Fibroblast of the aortic adventitia (primary cell): ENCODE data around the gene TIAM1. TPM values are rescaled to one million over a fixed set of nuclear protein-coding genes. Genes with fewer than 3 reads are reported as not detected.

Experiments
- DNase-seq: peaks from one replicate; pipeline ENCODE4 v3.0.0-alpha.2; 2010; ENCODE audit warnings: low read depth
- H3K4me3 ChIP-seq: 2 replicates; pipeline ENCODE4 v1.5.1; 2011; ENCODE audit warnings: low read depth, mild to moderate bottlenecking, control low read depth, low read length, moderate library complexity
- total RNA-seq: library from RNA; depleted of rRNA; stranded (reverse); fragments of >200 nt; gene quantifications from 2 replicates; pipeline ENCODE4 v1.2.3, GENCODE V29; 2012; ENCODE audit warnings: low replicate concordance
- TF ChIP-seq, protein P1 (sequence below): IDR thresholded peaks from 2 replicates; pipeline ENCODE4 v1.5.1; 2011; ENCODE audit warnings: mild to moderate bottlenecking, low read length, control low read depth, inconsistent platforms; ENCODE audit not compliant: insufficient read depth

The TIAM1 gene
- total RNA-seq, 1 donor = 15.1 TPM

DNA sequence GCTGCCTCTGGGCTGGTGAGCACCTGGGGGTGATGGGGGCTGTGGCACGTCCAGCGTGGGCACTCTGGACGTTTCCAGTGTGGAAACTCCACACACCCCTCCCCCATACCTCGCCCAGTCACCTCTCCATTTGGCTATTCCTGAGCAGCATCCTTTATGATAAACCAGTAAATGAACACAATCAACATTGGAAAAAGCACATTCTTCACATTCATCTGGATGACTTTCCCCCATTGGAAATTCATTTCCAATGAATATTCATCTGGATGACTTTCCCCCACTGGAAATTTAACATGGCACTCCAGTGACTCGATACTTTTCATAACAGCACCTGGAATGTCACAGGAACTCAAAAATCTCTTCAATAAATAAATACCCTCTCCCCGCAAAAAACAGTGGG, 201.0 kb downstream of the TIAM1 start:
- no peak for DNase-seq
- TF ChIP-seq, protein P1, sequence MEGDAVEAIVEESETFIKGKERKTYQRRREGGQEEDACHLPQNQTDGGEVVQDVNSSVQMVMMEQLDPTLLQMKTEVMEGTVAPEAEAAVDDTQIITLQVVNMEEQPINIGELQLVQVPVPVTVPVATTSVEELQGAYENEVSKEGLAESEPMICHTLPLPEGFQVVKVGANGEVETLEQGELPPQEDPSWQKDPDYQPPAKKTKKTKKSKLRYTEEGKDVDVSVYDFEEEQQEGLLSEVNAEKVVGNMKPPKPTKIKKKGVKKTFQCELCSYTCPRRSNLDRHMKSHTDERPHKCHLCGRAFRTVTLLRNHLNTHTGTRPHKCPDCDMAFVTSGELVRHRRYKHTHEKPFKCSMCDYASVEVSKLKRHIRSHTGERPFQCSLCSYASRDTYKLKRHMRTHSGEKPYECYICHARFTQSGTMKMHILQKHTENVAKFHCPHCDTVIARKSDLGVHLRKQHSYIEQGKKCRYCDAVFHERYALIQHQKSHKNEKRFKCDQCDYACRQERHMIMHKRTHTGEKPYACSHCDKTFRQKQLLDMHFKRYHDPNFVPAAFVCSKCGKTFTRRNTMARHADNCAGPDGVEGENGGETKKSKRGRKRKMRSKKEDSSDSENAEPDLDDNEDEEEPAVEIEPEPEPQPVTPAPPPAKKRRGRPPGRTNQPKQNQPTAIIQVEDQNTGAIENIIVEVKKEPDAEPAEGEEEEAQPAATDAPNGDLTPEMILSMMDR = no peak
- H3K4me3 ChIP-seq = no peak overlapping the region

DNA sequence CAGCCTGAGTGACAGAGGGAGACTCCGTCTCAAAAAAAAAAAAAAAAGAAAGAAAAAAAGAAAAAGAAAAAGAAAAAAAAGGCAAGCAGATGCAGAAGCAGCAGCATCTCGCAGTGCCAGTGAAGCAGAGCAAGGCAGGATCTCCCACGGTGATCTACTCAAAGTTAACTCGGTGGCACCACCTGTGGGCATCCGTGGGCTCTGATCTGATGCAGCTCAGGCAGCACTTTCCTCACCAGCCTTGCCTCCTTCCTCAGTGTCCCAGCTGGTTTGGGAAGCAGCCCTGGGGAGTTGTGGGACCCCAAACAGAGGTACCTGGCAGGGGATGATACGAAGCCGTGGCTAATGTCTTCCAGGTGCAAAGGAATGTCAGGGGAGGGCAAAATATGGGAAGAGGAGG, 201.5 kb downstream of the TIAM1 start:
- TF ChIP-seq, protein P1 = no peak
- H3K4me3 ChIP-seq = no peak overlapping the region
- DNase-seq = no peak

DNA sequence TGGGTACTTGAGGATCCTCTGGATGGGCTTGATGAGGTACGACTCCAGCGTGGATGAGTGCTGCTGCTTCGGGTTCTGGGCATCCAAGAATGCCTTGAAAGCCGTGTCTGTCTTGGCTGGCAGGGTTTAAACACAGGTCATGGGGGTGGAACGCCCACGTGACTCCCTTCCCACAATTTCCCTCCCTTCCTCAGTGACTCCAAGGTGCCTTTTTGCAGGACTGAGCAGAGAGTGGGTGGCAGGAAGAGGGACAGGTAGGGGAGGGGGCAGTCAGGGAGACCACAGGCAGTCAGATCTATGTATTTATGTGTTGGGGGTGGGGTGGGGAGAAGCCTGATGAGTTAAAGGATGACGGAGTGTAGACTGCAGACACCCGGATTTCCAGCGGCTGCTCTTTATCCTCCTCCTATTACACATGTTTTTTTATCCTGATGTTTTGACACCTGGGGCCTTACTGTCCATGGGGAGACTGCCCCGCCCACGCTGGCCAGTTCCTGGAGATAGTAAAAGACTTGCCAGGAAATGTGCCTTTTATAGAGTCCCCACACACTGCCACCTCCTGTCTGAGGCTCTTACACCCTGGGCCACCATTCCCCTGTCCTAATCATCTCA, 202.6 kb downstream of the TIAM1 start:
- no peak for DNase-seq
- no peak overlapping the region for H3K4me3 ChIP-seq
- TF ChIP-seq, protein P1 = no peak

DNA sequence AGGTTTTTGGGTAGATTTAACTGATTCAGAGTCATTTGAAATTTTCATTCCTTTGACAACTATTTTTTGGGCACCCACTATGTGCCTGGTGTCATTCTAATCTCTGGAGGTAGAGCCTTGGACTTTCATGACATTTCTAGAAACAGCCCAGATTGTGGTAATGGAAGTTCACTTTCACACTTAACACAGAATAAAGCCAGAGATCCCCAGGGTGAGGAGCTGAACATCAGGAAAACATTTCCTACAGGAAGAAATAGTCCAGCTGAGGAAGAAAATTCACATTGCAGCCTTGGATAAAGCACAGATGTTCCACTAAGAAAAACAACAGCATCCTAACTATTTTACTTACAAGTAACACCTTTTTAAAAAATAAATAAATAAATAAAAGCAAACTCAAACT, 203.4 kb downstream of the TIAM1 start:
- DNase-seq = no peak
- H3K4me3 ChIP-seq = no peak overlapping the region
- TF ChIP-seq, protein P1 = no peak

DNA sequence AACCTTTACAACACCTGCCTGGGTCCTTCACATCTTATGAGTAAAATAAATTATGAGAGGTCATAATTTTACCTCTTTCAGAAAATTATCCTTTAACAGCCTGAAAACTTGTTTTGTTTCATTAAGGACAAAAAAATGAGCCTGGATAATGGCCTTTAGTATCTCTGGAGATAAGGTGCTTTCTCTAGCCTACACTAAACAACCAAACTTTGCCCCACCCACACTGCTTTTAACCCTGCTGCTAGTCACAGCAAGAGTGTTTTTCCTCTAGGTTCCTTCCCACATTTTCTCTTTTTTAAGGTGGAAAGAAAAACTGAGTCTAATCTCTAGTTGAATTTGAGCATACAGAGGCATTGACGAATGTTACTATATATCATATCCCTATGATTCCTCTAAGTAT, 204.0 kb downstream of the TIAM1 start:
- no peak for DNase-seq
- TF ChIP-seq, protein P1 = no peak
- H3K4me3 ChIP-seq = no peak overlapping the region

DNA sequence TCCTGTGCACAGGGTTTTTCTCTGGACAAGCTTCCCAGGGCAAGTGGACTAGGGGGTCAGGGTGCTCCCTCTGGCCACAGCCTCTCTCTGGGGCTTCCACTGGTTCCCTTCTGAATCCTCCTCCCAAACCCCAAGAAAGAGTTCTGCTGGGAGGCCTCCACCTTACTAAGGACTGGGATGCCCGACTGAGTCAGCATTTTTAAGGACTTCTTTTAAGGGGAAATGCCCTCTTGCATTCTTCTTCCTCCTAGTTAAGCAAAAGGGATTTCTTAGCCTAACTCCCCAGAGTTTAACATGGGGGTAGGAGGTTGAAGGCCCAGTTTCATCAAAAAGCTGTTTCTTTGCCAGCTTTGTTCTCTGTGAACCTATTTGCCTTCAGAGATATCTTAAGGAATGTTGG, 206.1 kb downstream of the TIAM1 start:
- TF ChIP-seq, protein P1 = no peak
- no peak for DNase-seq
- H3K4me3 ChIP-seq = no peak overlapping the region

DNA sequence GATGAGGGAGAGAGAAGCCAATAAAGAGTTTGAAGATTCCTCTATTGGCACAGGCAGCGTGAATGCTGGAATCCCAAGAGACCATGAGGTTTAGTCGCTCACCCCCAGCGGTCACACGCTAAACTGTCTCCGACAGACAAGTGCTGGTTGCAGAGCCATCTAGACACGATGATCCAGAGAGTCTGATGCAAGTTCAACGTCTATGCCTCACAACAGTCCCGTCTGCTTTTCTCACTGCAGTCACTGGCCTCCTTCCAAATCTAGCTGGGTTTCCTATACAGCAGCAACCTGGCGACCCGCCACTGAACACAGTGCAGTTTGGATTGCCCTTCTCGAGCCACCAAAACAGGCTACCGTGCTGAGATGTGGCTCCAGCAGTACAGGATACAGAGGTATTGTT, 207.2 kb downstream of the TIAM1 start:
- no peak overlapping the region for H3K4me3 ChIP-seq
- TF ChIP-seq, protein P1 = no peak
- DNase-seq = peak; percentile 23
